OCI-M1 (cell line): ENCODE results near the gene ACSS3.
"Not testable (repeated sequence)": the region's sequence is repeated elsewhere in the genome, so short reads cannot be mapped to it uniquely, and the experiment has no call there.

ENCODE experiments used
- DNase-seq: peaks from one replicate; lab custom pipeline; 2025; lab: John Stamatoyannopoulos, UW

ACSS3 gene

DNA sequence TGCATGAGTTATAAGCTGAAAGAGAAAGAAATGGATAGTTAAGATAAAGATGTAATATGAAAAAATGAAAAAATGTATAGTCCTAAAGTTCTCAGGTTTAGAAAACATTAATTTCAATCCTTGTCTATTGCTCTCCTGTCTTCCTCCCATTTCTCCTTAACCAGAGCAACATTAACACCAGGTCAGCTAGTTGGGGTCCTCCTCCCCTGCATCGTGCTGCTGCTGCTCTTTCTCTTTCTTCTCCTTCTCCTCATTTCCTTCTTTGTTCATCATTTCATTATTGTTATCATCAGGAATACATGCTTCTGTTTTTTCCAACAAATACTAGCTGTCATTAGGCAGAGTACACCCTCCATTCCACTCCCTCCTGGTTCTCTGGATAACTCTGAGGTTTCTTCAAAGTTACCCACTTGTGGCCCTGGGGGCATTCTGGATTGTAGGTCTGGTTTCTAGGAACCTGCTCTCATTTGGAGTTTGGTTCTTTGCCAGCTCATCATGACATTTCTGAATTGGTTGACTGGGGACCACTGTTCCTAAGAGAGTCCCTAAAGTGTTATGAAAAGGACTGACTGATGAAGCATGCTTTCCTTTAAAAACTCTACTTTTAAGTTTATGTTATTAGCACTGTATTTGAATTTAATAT lies 17.0 kb downstream of the ACSS3 start:
- DNase-seq: peak; percentile 10

DNA sequence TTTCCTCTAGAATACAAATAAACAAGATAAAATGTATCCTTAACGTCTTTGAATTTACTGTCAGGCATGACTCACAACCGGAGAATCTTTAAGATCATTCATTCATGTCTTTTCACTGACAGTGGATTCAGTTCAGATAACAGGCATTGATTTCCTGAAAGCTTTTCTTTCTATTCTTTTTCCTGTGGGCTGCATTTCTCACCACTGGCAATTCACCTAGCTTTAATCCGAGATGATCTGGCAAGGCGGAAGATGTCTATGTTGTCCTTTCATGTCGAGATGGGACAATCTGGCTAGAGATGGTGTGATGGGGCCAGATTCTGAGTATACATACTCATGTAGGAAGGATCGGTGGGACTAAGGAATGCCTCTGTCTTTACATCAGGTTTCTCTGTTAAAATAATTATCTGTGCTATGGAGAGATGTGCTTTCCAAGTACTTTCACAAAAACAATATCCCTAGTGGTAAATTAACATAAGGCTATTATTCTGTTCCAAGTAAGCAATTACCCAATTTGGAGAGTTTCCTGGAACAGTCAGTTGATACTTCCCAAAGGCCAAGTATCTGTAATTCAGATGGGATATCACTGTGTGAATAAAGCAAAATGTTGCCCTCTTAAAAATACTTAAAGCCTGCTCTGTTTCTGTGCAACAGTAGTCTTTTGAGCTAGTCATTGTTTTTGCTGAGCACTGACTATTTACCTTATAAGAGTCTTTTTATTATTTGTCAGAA lies 17.8 kb downstream of the ACSS3 start:
- no peak for DNase-seq

DNA sequence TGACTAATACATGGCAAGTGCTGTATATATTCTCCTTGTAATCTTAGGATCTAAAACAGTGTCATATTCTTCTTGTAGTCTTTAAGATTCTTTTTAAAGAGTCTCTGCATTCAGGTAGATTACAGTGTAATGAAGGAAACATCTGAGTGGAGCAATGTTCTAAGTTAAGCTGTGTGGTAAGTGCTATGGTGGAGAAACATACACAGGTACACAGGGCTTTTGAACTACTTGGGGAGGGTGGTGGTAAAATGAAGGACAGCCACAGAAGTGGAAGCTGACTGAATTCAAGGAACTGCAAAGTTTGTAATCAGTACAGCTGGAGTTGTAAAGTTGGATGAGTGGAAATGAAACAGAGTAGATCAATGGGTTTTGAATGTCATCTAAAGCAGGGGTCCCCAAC lies 27.8 kb downstream of the ACSS3 start:
- no peak for DNase-seq

DNA sequence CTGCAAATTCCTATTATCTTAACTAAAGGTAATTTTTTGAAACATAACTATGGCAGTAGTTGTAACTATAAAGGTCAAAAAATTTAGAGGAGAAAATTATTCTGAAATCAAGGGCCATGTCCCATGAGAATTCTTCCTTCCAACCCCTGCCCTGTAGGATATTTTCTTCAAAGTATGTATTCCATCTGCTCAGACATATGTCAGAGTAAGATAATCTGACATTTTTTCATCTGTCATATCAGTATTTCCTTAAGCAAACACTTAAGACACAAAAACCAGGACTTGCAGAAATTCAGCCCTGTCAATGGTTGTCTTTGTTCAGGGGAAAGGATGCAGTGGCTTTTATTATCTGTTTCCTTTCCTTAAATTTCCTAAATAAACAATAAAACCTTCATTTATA lies 36.3 kb downstream of the ACSS3 start:
- no peak for DNase-seq

DNA sequence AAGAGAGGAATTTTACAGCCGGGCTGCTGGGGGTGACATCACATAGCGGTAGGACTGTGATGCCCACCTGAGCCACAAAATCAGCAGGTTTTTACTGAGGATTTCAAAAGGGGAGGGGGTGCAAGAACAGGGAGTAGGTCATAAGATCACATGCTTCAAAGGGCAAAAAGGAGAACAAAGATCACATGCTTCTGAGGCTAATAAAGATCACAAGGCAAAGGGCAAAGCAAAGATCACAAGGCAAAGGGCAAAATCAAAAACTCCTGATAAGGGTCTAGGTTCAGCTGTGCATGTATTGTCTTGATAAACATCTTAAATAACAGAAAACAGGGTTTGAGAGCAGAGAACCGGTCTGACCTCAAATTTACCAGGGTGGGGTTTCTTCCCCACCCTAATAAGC lies 41.2 kb downstream of the ACSS3 start:
- DNase-seq: not testable (repeated sequence)

DNA sequence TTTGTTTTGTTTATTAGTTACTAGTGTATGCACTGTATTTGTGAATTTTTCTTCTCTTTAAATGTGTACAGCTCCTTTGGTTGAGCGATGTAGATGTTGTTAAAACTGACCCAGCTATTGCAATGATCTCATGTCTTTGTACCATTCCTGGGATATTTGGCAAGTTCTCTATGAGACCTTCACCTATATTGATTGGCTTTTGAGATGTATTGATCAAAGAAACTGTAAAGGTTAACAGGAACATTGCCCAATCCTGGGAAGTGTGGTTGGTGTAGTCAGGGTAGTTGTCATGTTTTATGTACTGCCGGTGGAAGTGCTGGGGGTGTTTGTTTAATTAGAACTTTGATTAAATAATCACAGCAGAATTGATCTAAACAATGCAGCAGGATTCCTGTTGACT lies 43.1 kb downstream of the ACSS3 start:
- DNase-seq: no peak

DNA sequence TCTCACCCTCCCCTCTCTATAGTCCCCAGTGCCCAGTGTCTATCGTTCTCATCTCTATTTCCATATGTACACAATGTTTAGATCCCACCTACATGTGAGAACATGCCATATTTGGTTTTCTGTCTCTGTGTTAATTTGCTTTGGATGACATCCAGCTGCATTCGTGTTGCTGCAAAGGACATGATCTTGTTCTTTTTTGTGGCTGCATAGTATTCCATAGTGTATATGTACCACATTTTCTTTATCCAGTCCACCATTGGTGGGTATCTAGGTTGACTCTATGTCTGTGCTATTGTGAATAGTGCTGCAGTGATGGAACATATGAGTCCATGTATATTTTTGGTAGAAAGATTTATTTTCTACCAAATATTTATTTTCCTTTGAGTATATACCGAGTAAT lies 45.7 kb downstream of the ACSS3 start:
- no peak for DNase-seq

DNA sequence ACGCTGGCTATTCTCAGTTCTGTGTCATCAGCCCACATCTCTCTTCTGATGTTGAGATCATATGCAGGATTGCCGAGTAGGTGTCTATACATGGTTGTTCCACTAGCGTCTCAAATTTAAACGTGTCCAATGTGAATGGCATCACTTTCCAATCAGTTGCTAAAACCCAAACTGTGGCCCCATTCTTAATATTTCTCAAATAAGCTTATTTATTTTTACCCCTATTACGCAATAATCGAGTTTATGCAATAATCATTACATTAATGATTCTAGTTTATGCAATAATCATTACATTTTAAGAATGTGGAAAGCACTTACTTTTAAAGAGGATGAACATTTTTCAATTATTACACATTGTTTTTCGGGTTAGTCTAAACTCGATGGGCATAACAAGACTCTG lies 47.8 kb downstream of the ACSS3 start:
- no peak for DNase-seq

DNA sequence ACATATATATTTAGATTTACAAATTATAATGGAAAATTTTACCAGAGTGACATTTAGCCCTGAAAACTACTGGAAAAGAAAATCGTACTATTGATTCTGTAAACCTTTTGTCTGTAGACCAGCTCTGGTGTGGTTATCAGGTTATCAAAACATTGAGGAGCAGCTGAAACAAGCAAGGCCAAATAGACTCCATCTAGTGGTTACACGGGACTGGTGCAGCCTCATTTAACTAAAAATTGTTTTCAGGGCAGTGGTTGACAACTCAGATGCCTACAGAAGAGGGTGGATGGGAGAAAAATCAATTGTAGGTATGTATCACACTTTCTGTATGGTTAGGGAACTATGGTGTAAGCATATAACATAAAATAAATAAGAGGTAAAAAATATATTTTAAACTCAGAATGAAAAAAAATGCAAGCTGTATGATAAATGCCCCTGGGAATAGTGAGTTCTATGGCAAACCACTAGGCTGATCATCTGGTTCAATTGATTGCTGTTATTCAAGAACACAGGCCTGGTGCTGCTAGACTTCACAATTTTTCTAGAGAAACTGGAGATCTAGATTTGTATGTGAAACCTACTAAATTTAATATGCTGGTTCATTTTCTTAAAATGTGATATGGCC lies 51.2 kb downstream of the ACSS3 start:
- peak; percentile 72 for DNase-seq

DNA sequence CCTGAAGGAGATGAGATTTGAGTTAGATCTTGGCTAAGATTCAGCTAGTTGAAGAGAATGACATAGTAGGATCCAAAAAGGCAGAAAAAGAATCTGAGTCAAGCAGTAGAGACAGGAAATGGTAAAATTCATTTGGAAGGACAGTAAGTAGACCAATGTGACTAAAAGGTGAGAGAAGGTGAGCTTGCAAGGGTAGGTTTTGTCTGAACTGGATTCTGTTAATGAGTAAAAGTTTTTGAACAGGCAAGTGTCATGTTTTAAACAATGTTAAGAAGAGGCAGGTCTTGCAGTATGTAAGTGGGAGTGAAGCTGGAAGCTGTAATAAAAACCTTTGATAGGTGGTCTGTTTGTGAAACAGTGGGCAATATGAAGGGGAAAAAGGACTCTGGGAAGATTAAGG lies 58.6 kb downstream of the ACSS3 start:
- DNase-seq: no peak

DNA sequence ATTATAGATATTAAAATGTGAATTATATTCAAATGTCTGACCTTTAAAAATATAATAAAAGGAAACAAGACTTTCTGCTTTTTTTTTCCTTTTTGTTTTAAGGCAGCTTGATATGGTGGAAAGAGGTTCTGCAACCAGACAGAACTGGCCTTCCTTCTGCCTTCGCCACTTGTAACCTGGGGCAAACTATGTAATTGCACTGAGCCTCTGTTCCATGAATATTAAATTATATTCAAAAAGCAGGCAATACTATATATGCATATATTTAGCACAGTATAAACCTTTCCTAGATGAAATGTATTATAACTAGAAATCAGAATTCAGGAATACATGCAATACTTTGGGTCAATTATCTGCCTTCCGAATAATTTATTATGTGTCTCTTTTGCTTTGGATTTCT lies 59.9 kb downstream of the ACSS3 start:
- no peak for DNase-seq

DNA sequence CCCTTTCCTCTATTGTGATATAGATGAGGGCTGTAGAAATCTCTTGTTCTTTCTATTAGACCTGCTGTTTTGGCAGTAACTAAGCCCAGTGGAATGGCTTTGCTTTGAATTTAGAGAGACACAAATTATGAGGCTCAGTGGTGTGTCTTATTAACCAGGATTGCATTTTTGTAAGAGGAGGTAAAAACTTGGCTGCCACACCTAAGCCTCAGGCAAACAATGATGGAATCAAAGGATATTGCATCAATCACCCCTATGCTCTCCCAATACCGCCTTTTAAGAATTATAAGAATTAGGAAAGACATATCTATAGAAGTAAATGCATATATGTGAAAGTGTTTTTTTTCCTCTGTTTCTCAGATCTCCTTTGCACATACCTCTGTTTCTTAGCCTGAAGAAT lies 63.3 kb downstream of the ACSS3 start:
- no peak for DNase-seq

DNA sequence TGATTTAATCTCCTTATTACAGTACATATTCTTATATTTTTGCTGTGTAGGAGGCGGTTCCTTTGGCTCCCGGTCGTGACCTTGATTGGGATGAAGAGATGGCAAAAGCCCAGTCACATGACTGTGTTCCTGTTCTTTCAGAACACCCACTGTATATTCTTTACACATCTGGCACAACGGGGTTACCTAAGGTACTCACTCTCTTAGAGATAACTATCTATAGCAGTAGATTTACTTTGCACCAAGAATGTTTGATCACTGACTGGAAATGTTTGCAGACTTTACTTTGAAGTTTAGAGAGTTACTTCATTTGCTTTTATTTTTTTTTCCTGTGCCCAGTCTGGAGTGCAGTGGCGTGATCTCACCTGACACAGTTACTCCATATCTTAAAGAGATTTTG lies 65.2 kb downstream of the ACSS3 start:
- DNase-seq: no peak

DNA sequence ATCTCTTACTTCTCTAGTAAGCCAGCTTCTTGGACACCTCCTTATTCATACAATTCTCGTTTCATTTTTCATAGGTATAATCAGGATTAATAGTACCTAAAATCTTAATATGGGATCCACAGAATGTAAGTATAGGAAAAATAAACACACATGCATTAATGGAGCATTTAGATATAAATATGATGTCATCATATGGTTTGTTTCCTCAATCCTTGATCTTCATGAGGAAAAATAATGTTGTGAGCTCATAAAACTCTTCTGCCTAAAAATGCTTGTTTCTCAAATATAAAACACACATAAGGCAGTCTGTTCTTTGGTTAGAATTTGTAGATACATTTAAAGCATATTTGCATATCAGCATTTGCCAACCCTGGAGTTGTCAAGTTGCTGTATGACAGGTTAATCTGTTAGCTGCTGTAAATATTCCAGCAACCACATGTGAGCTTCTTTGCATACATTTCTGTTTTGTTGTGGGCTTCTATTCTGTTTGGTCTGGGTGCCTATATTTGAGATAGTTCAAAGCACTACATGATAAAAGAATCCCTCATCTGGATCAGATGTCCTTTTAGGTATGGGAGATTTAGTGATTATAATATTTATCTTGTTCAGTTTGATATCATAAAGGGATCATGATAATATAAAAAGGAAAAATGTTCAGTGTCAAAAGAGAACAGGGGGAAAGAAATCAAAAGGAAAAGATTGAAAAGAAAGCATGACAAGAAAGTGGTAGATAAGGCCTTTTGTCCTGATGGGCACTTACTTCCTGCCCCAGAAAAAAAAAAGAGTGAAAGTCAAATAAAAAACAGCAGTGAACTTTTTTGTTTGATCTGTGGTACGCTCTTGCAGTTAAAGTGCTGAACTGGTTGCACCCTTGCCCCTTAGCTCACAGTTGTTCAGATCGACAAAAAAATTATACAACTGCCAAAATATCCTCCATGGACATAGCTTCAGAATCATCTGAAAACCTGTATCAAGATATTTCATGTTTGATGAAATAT lies 68.6 kb downstream of the ACSS3 start:
- DNase-seq: no peak

DNA sequence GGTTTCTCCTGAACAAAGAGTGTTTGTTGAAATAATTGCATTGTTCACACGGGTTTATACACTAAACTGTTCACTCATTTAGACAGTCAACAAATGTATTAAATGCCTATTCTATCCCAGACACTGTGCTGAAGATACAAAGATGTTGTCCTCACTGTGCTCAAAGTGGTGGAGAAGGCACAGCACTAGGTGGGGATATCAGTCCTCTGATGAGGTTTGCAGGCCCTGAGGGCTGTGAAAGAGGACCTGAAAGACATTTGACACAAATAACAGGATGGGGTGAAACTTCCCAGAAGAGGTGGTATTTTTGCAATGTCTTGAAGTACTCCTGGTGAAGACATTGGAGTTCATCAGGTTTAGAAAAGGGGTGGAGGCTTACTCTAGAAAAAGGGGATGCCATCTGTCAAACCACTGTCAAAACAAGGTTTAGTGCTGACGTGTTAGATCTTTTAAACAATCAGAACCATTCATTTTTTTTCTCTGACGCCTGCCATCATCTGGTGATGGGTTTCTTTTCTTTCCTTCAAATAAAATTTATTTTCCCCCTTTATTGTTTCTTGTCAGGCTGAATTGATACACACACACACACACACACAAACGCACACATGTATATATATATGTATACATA lies 69.5 kb downstream of the ACSS3 start:
- DNase-seq: no peak

DNA sequence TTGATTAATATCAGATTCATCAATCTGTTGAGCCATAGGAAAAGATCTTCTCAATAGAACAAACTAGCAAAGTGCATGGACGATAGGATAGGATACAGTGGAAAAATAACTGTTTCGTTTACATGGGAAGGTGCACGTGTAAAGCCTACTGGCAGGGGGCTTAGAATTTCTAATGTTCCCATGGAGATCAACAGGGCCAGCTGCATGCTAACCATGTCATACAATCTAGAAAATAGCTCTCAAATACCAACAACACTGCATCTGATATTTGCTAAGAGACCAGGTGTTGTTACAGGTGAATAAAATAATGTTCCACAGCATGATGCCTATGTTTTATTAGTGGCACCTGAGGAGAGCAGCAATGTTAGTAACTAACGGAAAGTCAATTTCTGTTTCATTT lies 72.5 kb downstream of the ACSS3 start:
- DNase-seq: no peak

DNA sequence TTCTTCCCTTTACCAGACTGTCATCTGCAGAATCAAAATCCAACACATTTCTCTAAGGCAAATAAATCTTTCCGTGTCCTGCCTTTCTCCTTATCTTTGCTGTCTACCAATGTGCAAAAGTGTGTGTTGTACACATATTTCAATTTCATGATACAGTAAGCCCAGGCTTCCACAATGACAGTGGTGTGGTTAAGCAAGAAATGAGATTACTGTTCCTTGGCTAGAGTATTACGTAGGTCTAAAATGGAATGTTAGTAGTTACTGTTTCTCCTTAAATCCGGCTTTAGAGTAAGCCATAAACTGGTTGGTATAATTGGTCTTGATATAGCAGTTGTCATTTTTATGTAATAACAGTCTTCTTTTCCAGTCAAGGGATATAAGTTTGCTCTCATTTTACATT lies 82.0 kb downstream of the ACSS3 start:
- no peak for DNase-seq

DNA sequence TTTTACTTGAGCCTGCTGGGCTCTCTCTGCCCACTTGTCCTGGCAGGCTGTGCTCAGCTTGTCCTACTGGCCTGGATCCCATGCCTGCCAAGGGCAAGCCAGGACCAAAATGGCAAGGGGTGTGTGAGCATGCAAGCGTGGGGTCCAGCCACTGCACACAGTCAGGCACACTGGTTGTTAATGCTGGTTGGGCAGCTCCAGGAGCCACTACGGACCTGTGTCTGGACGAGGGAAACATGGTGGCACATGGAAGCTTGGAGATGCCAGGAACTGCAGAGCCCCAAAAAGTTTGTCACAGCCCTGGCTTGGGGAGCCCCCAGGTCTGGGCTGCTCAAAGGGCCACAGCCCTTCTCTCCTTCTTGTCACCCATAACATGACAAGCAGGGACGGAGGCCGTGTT lies 83.8 kb downstream of the ACSS3 start:
- DNase-seq: no peak

DNA sequence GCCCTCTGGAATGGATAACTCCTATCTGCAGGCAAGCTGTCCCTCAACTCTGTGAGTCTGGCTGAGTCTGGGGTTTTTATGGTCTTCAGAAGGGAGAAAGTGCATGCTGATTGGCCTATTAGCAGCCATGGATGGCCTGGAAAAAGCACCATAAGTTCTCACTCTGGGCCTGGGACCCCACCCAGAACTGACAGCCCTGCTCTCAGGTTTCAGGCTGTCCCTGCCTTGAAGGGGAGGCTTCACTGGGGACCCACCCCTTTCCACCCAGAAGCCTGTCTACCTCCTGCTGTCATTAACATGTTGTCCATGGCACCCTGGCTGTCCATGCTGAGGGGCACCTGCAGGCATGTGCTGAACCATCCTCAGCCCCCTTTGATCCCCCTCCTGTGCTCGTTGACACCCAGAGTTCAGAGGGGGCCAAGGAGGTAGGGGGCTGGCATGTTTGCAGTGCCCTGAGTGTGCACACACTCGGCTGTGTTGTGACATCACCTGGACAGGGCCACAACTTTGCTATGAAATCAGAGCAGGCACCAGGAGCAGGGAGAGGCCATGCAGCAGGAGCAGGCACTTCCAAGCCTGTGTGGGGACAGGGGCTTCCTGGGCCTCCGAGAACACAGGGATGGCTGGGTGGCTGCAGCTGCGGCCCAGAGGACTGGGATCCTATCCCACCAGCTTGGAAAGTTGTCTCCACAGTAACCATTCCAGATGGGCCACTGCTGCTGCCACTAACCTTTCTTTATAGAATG lies 84.7 kb downstream of the ACSS3 start:
- DNase-seq: no peak

DNA sequence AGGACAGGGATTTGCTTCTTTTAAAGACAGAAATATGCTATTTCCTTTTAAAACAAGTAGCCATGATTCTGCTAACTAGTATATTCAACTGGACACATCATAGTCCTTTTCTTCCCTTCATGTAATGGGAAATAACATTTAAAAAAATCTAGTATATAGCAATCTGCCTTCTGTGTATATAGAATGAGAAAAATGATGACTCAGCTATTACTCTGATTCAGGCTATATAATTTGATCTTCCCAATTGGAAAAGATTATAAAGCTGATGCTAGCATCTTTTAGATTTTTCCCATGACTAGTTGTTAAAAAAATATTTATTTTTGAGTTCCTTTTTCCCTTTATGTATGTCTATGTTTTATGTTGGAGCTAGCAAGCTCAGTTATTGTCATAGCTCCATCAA lies 86.9 kb downstream of the ACSS3 start:
- no peak for DNase-seq

DNA sequence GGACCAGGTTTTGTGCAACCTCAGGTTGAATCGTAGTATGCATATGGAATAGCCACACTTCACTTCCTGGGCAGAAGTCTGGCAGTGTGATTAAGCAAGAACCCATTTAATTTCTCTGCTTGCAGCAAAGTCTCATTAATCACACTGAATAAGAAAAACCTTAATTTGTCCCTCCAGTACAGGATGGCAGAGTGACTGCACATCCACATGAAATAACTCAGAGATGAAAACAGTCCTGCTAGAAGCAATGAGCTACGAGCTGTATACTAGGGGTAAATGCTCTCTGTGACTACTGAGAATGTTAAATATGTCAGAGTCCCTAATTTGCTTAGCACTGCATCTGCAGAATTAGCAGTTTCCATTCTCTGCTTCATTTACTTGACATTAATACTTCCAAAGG lies 88.9 kb downstream of the ACSS3 start:
- DNase-seq: no peak
